Activated naive CD8-positive, alpha-beta T cell treated with anti-CD3 and anti-CD28 coated beads, Interleukin-2, amount 50 U/mL, for 16 hours (primary cell): ENCODE results near the gene CMTR2.
"Not testable (repeated sequence)": the region's sequence is repeated elsewhere in the genome, so short reads cannot be mapped to it uniquely, and the experiment has no call there.

Experiments used
- DNase-seq: peaks from one replicate; pipeline ENCODE4 v3.0.0-alpha.2; 2020; ENCODE audit warnings: low read depth, low spot score

The CMTR2 gene, protein sequence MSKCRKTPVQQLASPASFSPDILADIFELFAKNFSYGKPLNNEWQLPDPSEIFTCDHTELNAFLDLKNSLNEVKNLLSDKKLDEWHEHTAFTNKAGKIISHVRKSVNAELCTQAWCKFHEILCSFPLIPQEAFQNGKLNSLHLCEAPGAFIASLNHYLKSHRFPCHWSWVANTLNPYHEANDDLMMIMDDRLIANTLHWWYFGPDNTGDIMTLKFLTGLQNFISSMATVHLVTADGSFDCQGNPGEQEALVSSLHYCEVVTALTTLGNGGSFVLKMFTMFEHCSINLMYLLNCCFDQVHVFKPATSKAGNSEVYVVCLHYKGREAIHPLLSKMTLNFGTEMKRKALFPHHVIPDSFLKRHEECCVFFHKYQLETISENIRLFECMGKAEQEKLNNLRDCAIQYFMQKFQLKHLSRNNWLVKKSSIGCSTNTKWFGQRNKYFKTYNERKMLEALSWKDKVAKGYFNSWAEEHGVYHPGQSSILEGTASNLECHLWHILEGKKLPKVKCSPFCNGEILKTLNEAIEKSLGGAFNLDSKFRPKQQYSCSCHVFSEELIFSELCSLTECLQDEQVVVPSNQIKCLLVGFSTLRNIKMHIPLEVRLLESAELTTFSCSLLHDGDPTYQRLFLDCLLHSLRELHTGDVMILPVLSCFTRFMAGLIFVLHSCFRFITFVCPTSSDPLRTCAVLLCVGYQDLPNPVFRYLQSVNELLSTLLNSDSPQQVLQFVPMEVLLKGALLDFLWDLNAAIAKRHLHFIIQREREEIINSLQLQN

DNA sequence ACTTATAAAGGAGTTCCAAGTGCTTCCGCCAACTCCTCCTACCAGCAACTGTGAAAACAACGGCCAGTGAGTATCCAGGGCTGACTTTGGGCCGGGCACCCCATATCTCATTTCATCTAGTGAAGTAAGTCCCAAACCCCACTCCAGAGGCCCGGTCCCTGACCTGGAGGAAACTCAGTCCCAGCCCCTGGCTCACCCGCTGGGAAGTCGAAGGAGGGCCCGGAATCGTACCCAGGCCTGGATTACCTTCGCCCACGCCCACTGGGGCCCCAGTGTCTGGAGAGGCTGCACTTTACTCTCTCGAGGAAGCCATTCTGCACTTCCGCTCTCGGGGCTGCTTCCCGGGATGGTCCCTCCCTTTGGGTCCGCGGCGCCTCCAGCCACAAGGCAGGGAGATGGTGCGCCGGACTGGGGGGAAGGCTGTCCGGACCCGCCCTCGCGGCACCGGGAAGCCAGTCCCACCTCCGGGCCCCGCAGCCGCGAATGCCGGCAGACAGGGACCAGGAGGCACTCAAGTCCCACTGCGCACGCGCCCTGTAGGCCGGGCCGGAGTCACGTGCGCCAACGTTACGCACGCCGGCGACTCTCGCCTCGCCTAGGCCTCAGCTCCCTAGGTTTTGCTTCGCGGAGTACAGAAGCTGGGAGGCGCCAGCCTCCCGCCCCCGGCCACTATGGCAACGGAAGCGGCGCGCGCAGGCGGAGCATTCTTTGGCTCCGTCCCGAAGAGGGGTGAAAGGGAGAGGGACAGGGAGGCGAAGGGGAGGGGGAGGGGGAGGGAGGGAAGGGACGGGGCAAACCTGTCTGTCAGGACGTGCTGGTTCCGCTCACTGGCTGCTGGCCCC, at the start of gene CMTR2:
CMTR2 (minus strand) TSS at position 513 of the 842 bp plus-strand sequence. CDS start 3,482 bp downstream, outside the sequence.
- peak; percentile 71 for DNase-seq

DNA sequence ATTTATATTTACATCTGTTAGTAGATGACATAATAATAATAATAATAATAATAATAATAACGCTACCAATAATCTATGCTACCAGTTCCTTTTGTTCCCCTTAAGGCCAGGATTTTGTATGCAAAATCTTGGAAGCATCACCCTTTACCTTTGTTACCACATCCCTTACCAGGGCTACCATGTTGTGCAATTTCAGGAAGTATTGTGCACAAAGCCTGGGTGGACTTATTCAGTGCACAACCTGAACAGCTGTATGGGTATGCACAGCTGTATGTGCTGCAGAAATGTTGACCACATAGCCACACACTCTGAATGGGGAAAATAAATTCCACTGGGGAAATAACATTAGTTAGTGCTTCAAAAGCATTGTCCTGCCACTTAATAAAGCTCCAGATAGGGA, 49.4 kb upstream of the CMTR2 start:
- no peak for DNase-seq

DNA sequence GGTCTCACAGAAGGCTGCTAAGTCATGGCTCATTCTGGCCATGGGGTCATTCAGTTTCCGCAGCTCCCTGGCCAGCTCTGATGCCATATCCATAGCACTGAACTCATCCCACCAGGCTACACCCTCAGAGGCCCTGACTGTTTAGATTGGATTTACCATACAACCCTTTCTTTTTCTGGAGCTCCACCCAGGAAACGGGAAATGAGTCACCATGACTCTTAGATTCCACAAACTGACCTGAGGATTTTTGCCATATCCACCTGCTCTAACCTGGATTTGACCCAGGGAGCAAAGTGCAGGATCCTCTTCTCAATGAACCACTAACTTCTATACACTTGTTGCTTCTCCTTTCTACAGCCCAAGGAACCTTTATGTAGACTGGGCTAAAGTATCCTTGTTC, 49.0 kb upstream of the CMTR2 start:
- no peak for DNase-seq

DNA sequence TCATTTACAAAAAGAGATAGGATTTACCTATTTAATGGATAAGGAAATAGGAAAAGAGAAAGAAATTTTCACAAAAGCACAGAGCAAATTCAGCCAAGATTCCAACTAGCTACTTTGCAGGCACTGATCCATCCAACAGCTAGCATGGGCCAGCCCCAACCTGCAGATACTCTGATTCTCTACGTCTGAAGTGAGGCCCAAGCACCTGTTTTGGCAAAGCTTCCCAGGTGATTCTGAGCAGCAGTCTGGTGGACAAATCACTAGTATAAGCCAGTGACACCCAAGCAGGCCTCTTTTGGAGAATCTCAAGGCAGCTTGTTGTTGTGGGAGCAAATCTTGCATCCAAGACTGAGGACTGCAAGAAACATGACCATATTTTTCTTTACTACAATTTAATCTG, 48.4 kb upstream of the CMTR2 start:
- no peak for DNase-seq

DNA sequence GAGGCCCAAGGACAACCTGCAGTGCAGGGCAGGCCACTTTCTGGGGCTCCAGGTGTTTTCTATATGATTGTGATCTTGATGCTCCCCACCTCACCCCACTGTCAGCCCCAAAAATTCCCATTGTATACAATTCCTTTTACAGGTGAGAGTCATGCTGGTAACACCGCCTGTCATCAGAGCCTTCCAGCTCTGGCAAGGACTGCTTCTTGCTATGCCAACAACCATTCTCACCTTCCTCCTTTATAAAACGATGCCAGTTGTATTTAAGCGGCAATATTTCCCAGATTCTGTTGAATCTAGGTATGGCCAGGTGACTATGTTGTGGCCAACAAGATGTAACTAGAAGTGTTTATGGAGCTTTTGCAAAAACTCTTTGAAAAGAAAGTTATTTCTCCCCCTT, 38.9 kb upstream of the CMTR2 start:
- no peak for DNase-seq

DNA sequence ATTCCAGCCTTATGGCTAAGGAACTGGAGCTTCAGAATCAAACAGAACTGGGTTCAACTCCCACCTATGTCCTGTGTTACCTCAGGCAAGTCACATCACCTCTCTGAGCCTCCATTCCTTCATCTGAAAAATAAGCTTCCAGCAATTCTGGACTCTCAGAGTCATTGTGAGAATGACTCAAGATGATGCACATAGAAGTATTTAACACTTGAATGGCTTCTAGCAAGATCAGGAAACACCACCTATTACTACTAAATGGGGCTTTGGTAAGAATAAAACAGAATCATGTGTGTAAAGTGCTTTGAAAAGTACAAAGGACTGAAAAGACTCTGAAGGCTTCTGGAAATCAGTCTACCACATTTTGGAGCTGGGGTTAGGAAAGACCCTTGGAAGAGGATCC, 38.5 kb upstream of the CMTR2 start:
- DNase-seq: no peak

DNA sequence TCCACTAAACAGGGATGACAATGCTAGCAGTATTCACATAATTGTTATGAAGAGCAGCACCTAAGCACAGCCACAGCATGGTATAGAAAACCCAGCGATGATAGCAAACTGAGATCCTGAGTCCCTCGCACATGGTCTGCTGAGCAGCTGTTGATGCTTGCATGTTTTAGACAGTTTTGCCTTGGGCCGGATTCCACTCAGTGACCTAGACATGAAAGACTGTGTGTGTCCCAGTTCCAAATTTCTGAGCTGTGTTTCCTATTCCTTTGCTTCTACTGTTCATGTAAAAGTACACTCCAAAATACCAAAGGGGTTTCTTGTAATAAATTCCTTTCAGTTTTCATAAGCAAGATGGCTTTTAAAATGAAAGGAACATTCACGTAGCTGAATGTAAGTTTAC, 30.8 kb upstream of the CMTR2 start:
- no peak for DNase-seq

DNA sequence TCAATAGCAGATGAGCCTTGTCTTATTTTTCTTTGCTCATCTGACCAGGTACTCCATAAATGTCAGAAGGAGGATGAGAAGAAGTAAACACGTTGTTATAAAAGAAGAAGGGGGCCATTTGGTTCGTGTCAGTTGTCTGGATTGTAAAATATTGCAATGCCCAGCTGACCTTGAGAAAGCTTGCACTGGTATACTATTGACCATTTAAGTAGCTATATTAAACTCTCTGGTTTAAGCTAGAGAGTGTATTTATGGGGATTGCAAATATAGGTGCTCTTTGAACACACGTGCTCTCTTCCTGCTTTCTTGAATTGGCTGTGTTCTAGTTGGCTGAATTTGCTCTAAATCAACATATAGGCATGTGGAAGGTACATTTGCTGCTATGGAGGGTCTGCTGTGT, 26.1 kb upstream of the CMTR2 start:
- DNase-seq: no peak

DNA sequence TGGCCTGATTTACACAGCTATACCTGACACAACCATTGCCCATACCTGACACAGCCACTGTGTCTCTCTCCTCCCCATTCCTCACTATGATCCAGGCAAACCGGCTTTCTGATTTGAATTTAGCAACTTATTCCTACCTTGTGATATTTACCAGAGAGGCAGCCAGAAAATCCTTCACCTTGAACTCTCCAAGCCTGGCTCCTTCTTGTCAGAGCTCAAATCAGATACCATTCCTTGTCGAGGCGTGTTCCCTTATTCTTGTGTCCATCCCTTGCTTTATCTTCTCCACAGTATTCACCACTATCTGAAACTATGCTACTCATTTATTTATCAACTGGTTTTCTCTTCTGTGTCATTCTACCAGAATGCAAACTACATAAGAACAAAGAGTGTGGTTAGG, 24.4 kb upstream of the CMTR2 start:
- not testable (repeated sequence) for DNase-seq

DNA sequence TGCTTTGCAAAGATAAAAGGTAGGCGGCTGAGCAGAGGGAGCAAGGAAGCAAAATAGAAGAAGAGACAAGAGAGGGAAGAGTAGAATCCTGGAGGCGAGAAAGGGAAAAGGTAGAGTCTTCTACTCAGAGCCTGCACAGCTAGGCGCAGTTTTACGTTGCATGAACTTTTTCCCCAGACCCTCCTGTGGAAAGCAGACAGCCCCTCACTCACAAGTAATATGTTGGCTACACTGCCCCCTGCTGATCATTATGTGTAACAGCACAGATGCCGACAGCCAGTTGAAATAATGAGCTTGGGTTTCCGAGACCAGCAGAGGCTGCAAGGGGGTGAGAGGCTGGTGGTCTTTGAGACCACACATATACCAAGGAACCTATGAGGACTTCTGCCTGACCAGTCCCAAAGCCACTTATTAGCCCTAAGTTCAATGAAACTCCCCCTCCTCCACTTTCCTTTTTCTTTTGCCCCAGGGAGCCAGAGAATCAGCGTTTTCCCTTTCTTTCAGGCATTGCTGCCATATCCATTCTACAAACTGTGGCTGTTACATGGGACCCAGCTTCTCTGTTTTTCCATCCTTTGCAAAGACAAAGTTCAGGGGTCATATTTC, 22.5 kb upstream of the CMTR2 start:
- no peak for DNase-seq

DNA sequence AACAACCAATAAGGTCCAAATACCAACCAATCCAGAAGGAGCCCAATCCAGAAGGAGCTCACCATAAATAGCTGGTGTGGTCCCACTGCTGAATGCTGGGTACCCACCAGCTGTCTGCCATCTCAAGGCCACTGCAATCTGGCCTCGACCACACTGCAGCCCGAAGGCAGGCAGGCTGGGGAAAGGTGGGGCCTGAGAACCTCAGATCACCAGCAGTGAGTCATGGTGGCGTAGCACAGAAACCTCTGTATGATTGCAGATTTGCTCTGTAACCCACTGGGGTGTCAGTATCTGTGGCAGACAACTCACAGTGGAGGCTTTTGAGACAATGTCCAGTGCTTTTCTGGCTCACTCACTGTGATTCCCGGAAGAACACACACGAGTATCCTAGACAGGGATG, 14.7 kb upstream of the CMTR2 start:
- no peak for DNase-seq

DNA sequence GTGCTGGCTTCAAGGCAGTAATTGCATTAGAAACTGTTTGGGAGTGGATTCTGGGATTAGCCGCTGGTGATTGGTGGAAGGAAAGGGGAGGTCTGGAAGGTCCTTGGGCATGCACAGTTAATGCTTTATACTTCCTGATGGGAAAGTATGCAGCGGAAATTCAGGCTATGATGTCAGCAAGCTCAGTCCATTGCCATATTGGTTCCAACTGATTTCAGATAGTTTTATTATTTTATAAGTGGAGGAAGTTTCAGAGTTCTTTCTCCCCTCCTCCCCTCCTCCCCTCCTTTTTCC, 8.1 kb upstream of the CMTR2 start:
- DNase-seq: no peak

DNA sequence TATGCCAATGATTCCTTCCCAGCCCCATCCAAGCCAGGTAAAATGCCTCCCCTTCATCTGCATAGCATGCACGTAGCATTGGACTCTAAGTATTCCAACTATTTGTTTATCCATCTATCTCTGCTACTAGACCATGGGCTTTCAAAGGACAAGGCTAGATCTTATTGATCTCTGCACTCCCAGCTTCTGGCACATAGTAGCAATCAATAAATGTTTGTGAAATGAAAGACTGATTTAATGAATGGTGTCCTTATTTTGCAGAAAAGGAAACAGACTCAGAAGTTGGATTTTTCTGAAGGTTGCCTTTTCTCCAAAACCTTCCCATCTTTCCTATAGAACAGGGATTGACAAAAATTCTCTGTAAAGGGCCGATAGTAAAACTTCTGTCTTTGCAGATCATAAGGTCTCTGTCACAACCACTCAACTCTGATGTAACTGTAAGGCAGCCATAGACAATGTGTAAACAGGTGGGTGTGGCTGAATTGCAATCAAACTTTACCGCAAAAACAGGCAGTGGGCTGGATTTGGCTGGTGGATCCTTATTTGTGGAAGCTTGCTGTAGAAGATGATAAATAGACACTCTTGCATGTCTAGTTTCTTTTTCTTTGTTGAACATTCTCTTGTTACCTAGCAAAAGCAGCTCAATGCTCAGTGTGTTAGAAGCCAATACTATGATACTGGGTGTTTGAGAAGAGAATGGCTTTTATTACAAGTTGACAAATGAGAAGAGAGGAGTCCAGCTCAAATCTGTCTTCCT, 7.6 kb upstream of the CMTR2 start:
- DNase-seq: no peak

DNA sequence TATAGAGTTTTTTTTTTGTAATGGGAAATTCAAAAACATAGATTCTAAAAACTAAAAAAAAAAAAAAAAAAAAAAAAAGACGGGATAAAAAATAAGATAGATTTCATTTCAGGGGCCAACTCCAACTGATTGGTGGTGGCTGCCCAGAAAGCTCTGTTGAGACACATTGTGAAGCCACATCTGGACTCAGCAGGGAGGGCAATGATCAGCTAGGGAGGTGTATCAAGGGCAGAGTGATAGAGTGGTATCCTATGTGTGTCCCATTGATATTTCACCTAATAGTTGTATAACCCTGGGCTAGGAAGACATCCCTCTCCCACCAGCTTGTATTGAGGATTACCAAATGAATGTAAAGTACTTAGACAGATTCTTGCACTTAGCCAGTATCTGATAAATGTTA, 6.7 kb upstream of the CMTR2 start:
- no peak for DNase-seq

DNA sequence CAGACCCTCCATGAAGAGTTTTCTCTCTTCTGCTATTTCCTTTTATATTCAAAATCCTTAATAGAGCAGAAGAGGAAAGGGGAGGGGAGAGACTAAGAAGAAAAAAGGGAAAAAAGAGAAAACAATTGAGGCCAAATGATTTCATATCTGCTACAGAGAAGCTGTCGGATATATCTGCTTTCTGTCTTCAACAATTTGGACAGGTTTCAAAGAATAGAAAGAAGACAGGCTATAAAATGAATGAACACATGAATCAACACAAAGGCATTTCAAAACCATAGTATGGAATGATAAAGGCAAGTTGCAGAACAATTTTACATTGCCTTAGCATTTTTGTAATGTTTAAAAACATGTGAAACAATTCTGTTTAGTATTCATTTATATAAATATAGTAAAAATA, 4.7 kb upstream of the CMTR2 start:
- no peak for DNase-seq

DNA sequence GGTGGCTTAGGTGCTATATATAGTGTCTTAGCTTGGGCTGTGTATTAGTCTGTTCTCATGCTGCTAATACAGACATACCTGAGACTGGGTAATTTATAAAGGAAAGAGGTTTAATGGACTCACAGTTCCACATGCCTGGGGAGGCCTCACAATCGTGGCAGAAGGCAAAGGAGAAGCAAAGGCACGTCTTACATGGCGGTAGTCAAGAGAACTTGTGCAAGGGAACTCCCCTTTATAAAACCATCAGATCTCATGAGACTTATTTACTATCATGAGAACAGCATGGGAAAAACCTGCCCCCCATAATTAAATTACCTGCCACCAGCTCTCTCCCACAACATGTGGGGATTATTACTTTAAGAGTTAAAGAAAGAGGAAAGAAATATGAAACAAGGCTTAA, 2.9 kb upstream of the CMTR2 start:
- DNase-seq: not testable (repeated sequence)

DNA sequence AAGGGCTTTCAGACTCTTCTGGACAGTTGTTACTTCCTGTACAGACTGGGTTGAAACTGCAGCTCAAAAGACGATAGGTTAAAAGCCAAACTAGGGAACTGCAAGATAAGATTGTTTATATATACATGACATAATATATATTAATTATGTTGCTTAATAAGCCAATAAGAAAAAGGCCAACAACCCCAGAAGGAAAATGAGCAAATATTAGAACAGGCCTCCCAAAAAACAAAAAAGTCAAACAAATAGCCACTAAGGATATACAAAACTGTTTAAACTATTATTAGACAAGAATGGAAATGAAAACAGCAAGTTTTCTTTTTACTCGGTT, 495 bp upstream of the CMTR2 start:
- DNase-seq: no peak

DNA sequence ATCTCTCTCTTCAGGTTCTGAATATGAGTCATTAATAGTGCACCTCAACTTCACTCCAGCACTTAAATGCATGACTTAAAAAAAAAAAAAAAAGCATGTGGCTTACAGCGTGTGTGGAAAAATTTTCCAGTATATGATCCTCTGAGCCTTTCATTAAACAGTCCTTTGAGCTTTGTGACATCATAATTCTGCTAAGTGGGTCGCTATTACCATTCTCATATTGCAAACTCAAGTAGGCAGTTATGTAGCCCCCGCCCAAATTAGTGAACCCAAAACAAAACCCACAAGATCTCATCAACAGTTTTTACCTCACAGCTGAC, 672 bp downstream of the CMTR2 start:
- DNase-seq: no peak

DNA sequence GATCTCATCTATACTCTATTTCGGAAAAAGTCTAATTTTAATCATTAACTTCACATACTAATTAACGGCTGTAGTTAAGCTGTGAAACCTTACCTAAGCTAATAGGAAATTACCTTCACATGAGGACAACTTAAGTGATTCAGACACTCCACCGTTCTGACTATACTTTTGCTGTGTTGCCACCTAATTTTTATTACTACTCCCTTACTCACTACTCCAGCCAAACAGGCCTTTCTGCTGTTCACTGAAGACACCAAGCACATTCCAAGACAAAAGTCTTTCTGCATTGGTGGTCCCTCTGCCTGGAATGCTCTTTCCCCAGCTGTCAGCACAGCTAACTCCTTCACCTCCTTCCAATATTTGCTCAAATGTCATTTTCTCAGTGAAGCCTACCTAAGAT, 1.3 kb downstream of the CMTR2 start:
- DNase-seq: no peak

DNA sequence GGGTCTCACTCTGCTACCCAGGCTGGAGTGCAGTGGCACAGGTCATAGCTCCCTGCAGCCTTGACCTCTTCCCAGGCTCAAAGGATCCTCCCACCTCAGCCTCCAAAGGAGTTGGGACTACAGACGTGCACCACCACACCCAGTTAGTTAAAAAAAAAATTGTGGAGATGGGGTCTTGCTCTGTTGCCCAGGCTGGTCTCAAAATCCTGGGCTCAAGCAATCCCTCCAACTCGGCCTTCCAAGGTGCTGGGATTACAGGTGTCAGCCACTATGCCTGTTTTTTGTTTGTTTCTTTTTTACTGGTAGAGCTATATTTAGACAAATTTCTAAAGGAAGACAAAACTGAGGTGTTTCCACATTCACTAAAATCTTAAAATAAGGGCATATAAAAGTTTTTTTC, 1.7 kb downstream of the CMTR2 start:
- DNase-seq: no peak

DNA sequence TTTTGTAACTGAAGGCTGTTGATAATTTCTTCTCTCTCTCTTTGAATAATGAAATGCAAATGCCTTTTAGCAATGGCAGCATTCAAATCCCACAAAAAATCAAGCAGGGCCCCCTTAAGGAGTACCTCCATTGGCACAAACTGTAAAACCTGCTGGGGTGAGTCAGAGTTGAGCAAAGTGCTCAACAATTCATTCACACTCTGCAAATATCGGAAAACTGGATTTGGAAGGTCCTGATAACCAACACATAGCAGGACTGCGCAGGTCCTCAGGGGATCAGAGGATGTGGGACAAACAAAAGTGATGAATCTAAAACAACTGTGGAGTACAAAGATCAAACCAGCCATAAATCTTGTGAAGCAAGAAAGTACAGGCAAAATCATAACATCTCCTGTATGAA, 5.6 kb downstream of the CMTR2 start:
- DNase-seq: no peak

DNA sequence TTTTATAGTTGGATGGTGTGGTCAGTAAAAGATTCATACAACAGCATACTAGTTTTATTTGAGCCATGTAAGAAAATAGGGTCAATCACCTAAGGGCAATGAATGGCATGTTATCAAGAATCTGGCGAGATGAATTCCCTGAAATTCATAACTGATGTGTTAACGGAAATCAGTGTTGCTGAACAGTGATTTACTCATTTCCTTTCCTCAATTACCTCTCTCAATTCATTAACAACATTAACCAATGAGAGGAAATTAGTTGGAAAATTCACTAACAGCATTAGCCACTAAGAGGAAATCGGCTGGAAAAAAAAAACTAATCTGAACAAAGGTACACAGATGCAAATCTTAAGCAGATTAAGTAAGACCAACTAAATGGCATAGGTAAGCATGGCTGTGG, 6.3 kb downstream of the CMTR2 start:
- DNase-seq: no peak
